Caco-2 (cell line): ENCODE measurements around the gene DENND10. TPM values are rescaled to one million over a fixed set of nuclear protein-coding genes. Genes with fewer than 3 reads are reported as not detected.
"Not testable (repeated sequence)": the region's sequence is repeated elsewhere in the genome, so short reads cannot be mapped to it uniquely, and the experiment has no call there.

Experiments used
- BruUV-seq: library from RNA; stranded (reverse); fragments of 400-500 nt; replicated peaks from 2 replicates; lab custom pipeline; 2021; lab: Mats Ljungman, UMichigan
- CTCF ChIA-PET: fragments of 300-600 bp; sonication (Branson Sonifier 250); formaldehyde crosslinking; loops from one replicate; lab custom pipeline; 2022; ENCODE audit warnings: antibody characterized with exemption; lab: Charles Lee
- POLR2A ChIA-PET: fragments of 300-600 bp; sonication (Branson Sonifier 250); formaldehyde crosslinking; loops from one replicate; lab custom pipeline; 2022; ENCODE audit warnings: antibody characterized with exemption; lab: Charles Lee
- DNase-seq, 2 experiments: peaks; one replicate each; pipeline versions ENCODE4 v3.0.0 to v3.0.0-alpha.2; 2020 to 2022
- H3K27me3 ChIP-seq: replicated peaks from 2 replicates; pipeline ENCODE4 v1.6.0; 2011; ENCODE audit warnings: low read length; ENCODE audit not compliant: control insufficient read depth, insufficient read depth
- H3K36me3 ChIP-seq: 2 replicates; pipeline ENCODE4 v1.5.1; 2011; ENCODE audit warnings: low read length; ENCODE audit not compliant: control insufficient read depth, insufficient read depth
- H3K4me1 ChIP-seq: fragments of 250-450 bp; sonication (Bioruptor Pico); 2 replicates; pipeline ENCODE4 v1.5.1; 2020; ENCODE audit warnings: mild to moderate bottlenecking
- H3K4me3 ChIP-seq: 2 replicates; pipeline ENCODE4 v1.5.1; 2011; ENCODE audit warnings: low read depth, mild to moderate bottlenecking, control low read depth, low read length
- H3K9me3 ChIP-seq: fragments of 250-450 bp; sonication (Bioruptor Pico); 2 replicates; pipeline ENCODE4 v1.5.1; 2020; ENCODE audit warnings: mild to moderate bottlenecking, moderate library complexity
- H3K27ac Mint-ChIP-seq: one replicate; pipeline ENCODE4 v1.8.0; 2022; ENCODE audit warnings: mixed read lengths; ENCODE audit not compliant: unreplicated experiment
- H3K27me3 Mint-ChIP-seq: one replicate; pipeline ENCODE4 v1.8.0; 2022; ENCODE audit warnings: mixed read lengths; ENCODE audit not compliant: insufficient read depth, unreplicated experiment
- H3K36me3 Mint-ChIP-seq: one replicate; pipeline ENCODE4 v1.8.0; 2022; ENCODE audit warnings: mild to moderate bottlenecking, mixed read lengths; ENCODE audit not compliant: insufficient read depth, unreplicated experiment
- H3K4me1 Mint-ChIP-seq: one replicate; pipeline ENCODE4 v1.8.0; 2022; ENCODE audit warnings: low read depth, mixed read lengths; ENCODE audit not compliant: unreplicated experiment
- H3K4me3 Mint-ChIP-seq: one replicate; pipeline ENCODE4 v1.8.0; 2022; ENCODE audit warnings: mild to moderate bottlenecking, moderate library complexity, mixed read lengths; ENCODE audit not compliant: unreplicated experiment
- H3K9me3 Mint-ChIP-seq: one replicate; pipeline ENCODE4 v1.8.0; 2022; ENCODE audit warnings: mixed read lengths; ENCODE audit not compliant: unreplicated experiment
- CTCF ChIP-seq, 2 experiments: fragments of 200-600 bp in 1 of 2; IDR thresholded peaks; 1 replicate in 1 of 2; 2 replicates in 1 of 2; pipeline versions ENCODE4 v1.5.1 to v1.8.0; 2011 to 2022; ENCODE audit warnings: antibody characterized with exemption in 1 of 2, control low read depth in 1 of 2, inconsistent platforms in 1 of 2, low read depth in 1 of 2, low read length in 1 of 2, mild to moderate bottlenecking in 1 of 2, moderate library complexity in 1 of 2; ENCODE audit not compliant: insufficient read depth in 1 of 2, severe bottlenecking in 1 of 2, unreplicated experiment in 1 of 2
- intact Hi-C: fragments of 100-400 bp; cut with micrococcal nuclease; formaldehyde crosslinking; loops from one replicate; pipeline ENCODE4 v1.10.0; 2022; ENCODE audit not compliant: unreplicated experiment
- total RNA-seq: library from RNA; stranded (reverse); gene quantifications from 2 replicates; pipeline ENCODE4 v1.2.3, GENCODE V29; 2022

Gene DENND10
- total RNA-seq, 1 experiment from 2014 or later = 80.8 TPM

GRCh38 chr10:119103241-119103902, 541 bp upstream of the DENND10 start:
- peak overlapping the region; percentile 14 for H3K27ac Mint-ChIP-seq
- POLR2A ChIA-PET = interaction anchor here (0.7 kb wide), 1 partner anchor 348 kb away, joined by 3 read pairs; the partner anchor contains the start of gene CACUL1
- CTCF ChIA-PET = interaction anchor here (0.9 to 1.0 kb wide), 2 partner anchors 13 to 96 kb away, joined by 3 read pairs; no protein-coding TSS in a partner anchor
- Histone ChIP-seq H3K36me3 (no peaks in the 10 kb centered on the region), H3K27me3 (no peaks in the 10 kb centered on the region), H3K4me3 (no peak overlapping the region), H3K9me3 (no peaks in the 10 kb centered on the region), H3K4me1 (0 out of 2 replicates have a peak, but pooled peaks cover 12% of the 10 kb centered on the region)
- intact Hi-C loops = no loop called here
- TF ChIP-seq CTCF (IDR thresholded peaks at IDR 0.05; ENCODE audit: insufficient read depth in 1 of 2, low read depth in 1 of 2, low read length in 1 of 2, severe bottlenecking in 1 of 2, unreplicated experiment in 1 of 2) = no peak
- no peaks in the 10 kb centered on the region for H3K9me3 Mint-ChIP-seq
- BruUV-seq = no TSS peak
- H3K36me3 Mint-ChIP-seq = peaks cover 11% of the 10 kb centered on the region
- peaks cover 15% of the 10 kb centered on the region for H3K4me1 Mint-ChIP-seq
- peak overlapping the region; percentile 62 for H3K4me3 Mint-ChIP-seq
- no peaks in the 10 kb centered on the region for H3K27me3 Mint-ChIP-seq
- DNase-seq = no peak

GRCh38 chr10:119104654-119105015, 722 bp downstream of the DENND10 start:
- Histone ChIP-seq H3K27me3 (no peaks in the 10 kb centered on the region), H3K9me3 (no peaks in the 10 kb centered on the region), H3K36me3 (no peaks in the 10 kb centered on the region), H3K4me3 (peak overlapping the region; percentile 89), H3K4me1 (0 out of 2 replicates have a peak, but pooled peaks cover 12% of the 10 kb centered on the region)
- ChIA-PET POLR2A (interaction anchor here (0.6 to 0.8 kb wide), 2 partner anchors 9 to 21 kb away, joined by 3 to 5 read pairs; no protein-coding TSS in a partner anchor), CTCF (interaction anchor here (0.6 to 1.0 kb wide), 3 partner anchors 12 to 186 kb away, joined by 3 to 4 read pairs (median 3); no protein-coding TSS in a partner anchor)
- intact Hi-C loops = loop anchor here (1.0 kb wide), 1 partner anchor 24 kb away; the partner anchor contains the start of gene EIF3A
- BruUV-seq = no TSS peak
- Mint-ChIP-seq H3K9me3 (no peaks in the 10 kb centered on the region), H3K36me3 (peaks cover 24% of the 10 kb centered on the region), H3K27me3 (no peaks in the 10 kb centered on the region), H3K4me3 (peak overlapping the region; percentile 62), H3K4me1 (peaks cover 15% of the 10 kb centered on the region), H3K27ac (no peak overlapping the region)
- DNase-seq = no peak
- TF ChIP-seq CTCF (IDR thresholded peaks at IDR 0.05; ENCODE audit: insufficient read depth in 1 of 2, low read depth in 1 of 2, low read length in 1 of 2, severe bottlenecking in 1 of 2, unreplicated experiment in 1 of 2) = no peak

GRCh38 chr10:119105155-119105554, 1.2 kb downstream of the DENND10 start:
- POLR2A ChIA-PET = interaction anchor here (0.6 kb wide), 1 partner anchor 9 kb away, joined by 3 read pairs; no protein-coding TSS in a partner anchor
- Mint-ChIP-seq H3K36me3 (peaks cover 29% of the 10 kb centered on the region), H3K9me3 (no peaks in the 10 kb centered on the region), H3K4me3 (peak overlapping the region; percentile 62), H3K27me3 (no peaks in the 10 kb centered on the region), H3K4me1 (peaks cover 15% of the 10 kb centered on the region), H3K27ac (no peak overlapping the region)
- CTCF ChIA-PET = no interaction called here
- Histone ChIP-seq H3K9me3 (no peaks in the 10 kb centered on the region), H3K4me1 (0 out of 2 replicates have a peak, but pooled peaks cover 12% of the 10 kb centered on the region), H3K36me3 (no peaks in the 10 kb centered on the region), H3K27me3 (no peaks in the 10 kb centered on the region), H3K4me3 (peak overlapping the region; percentile 89)
- BruUV-seq = TSS peak; percentile 55
- intact Hi-C loops = no loop called here
- no peak for DNase-seq
- TF ChIP-seq CTCF (IDR thresholded peaks at IDR 0.05; ENCODE audit: insufficient read depth in 1 of 2, low read depth in 1 of 2, low read length in 1 of 2, severe bottlenecking in 1 of 2, unreplicated experiment in 1 of 2) = no peak

GRCh38 chr10:119105899-119106298, 2.0 kb downstream of the DENND10 start:
- H3K36me3 Mint-ChIP-seq = peaks cover 36% of the 10 kb centered on the region
- H3K27me3 ChIP-seq, H3K27me3 Mint-ChIP-seq, DNase-seq, intact Hi-C loops, H3K9me3 ChIP-seq, H3K9me3 Mint-ChIP-seq, H3K4me3 Mint-ChIP-seq, H3K4me3 ChIP-seq, POLR2A ChIA-PET, CTCF ChIA-PET, H3K36me3 ChIP-seq, BruUV-seq, H3K27ac Mint-ChIP-seq: not testable (repeated sequence)
- peaks cover 15% of the 10 kb centered on the region for H3K4me1 Mint-ChIP-seq
- 0 out of 2 replicates have a peak, but pooled peaks cover 12% of the 10 kb centered on the region for H3K4me1 ChIP-seq
